Pons (tissue), 1 donor: Measurements from ENCODE around the gene PPP2R2D.
A peak's percentile ranks its signal among the peaks of the same experiment; 100 is the strongest.

Experiments used
- DNase-seq: peaks from one replicate; pipeline ENCODE4 v3.0.0-alpha.2; 2016; ENCODE audit warnings: low spot score

Gene PPP2R2D

DNA sequence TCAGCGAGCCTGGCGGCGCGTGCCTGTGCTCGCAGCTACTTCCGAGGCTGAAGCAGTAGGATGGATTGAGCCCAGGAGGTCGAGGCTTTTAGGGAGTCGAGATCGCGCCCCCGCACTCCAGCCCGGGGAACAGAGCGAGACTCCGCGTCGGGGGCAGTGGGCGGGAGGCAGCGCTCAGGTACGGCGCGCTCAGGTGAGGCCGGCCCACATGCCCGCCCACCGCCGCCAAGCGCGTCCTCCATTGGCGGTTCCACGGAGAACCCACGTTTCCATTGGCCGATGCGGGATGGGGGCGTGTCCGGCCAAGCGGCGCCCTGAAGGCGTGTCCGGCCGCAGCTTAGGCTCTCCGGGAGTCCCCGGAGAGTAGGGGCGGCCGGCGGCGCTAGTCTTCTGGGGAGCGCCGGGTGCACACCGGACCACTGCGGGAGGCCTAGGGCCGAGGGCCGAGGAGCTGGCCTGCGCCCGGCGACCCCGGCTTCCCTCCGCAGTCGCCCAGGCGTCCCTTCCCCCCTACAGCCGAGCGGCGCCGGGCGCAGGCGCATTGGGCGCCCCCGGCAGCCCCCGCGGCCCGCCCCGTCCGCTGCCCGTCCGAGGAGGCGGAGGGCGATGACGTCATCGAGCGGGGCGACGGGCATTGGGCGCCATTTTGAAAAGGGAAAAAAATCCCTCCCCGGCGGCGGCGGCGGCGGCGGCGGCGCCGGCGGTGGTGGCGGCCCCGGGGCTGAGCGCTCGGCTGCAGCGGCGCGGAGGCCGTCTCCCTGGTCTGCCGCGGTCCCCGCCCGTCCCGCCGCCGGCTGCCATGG is at the start of gene PPP2R2D:
Gene PPP2R2D (plus strand): TSS at position 659 of the 803 bp plus-strand sequence. CDS start 141 bp downstream, at position 800.
- DNase-seq: peak; percentile 91

DNA sequence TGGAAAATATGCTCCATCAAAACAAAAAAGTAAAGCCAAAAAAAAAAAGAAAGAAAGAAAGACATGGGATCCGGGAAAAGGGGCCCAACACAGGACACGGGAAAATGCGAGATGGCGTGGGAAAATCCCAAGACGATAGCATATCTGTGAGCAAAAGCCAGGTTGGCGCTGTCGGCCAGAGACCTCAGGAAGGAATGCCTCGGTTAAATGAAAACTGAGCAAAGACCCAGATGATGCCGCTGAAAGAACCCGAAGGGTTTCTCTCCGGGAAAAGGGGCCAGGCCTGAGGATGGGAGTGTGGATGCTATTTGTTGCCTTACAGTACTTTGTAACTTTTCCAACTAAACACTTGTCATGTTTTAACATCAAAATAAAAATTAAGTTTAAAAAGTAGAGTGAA is 49.5 kb upstream of the PPP2R2D start:
- DNase-seq: no peak

DNA sequence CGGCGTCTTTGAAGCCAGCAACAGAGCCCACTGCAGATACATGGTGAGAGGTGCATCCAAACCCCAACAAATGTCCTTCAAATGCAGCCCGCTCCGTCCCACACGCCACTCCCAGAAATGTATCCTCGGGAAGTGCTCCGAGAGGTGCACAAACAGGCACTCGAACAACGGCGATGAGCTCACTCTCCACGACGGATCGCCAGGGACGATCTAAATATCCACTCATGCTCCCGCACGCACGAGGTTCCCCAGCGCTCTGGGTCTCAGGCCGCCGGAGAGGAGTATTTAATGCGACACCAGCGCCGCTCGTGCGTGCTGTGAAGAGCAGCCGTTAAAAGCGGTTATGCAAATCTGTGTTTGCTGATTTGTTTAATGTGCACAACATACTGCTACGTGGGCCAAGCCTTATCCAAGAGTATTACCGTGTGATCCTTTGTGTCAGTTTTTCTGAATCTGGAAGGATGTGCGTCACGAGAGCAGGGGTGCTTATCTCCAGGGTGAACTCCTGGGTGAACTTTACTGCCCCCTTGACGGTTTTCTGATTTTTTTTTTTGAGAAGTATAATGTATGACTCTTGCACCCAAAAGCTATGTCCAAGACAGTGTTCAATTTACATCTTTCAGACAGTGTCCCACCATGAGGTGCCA is 48.5 kb upstream of the PPP2R2D start:
- DNase-seq: no peak

DNA sequence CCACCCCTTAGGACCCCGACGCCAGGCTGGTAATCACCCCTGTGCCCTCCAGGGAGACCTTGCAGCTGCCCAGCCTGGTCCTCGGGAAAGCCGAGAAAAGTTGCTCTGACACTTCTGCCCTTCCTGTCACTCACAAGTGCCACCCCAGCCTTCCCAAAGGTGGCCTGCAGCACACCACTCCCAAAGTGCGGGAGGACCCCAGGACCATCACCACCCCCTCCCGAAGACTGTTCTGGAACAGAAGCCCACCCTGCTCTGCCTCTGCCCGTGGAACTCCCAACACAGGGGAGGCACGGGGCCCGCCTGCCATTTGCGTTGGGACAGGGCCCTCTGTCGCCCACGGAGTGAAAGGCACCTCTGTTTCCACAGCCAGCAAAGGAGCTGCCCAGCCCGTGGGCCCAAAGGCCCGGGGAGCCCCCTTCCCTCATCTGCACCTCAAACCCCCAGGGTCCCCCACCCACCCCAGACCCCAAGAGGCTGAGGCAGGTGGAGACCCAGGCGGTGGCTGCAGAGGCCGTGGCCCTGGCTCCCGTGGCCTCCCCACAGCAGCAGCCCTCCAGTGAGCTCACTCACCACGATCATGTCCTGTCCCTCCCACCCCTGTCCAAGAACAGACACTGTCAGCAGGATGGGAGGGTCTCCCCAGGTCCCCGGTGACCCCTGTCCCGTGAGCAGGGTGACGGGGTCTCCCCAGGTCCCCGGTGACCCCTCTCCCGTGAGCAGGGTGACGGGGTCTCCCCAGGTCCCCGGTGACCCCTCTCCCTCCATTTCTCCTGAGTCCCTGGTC is 47.8 kb upstream of the PPP2R2D start:
- no peak for DNase-seq

DNA sequence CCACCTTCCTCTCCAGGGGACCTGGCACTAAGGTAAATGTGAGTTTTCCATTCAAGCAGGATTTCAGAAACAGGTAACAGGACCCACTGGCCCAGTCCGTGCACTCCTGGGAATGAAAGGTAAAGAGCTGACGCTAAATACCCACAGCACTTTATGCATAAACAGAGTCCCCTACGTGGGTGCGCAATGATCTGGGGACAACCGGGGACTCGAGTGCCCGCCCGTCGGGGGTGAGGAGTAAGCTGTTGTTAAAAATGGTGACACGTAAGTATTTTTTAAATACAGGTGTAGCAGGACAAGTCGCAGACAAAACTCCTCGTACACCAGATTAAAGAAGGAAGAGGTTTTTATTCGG is 47.2 kb upstream of the PPP2R2D start:
- DNase-seq: no peak

DNA sequence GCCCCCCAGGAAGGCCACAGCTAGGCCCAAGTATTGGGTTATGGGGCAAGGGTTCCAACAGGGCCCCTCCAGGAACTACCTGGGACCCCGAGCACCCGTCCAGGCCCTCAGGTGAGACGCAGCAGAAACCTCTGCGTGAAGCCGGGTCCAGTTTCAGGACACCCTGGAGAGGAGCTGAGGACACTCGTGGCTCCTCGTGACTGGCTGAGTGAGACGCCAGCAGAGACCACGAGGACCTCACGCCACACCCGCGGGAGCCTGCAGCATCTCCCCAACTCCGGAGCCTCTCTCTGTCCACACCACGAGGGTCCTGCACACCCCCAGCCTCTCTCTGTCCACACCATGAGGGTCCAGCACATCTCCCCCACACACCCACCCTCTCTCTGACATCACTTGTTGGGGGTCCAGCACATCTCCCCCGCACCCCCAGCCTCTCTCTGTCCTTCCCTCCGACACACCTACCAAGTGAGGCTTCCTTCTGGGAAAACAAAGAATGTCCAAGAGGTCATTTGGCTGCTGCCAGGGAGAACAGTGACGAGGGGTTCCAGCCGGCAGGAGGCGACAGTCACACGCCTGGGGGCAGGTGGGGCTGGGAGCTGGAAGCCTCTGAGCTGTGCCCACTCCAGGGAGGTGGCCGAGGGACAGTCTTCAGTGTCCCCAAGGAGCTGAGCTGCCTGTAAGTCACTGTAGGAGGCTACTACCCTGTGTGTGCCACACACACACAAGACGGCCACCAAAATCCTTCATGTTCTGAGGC is 46.1 kb upstream of the PPP2R2D start:
- DNase-seq: no peak

DNA sequence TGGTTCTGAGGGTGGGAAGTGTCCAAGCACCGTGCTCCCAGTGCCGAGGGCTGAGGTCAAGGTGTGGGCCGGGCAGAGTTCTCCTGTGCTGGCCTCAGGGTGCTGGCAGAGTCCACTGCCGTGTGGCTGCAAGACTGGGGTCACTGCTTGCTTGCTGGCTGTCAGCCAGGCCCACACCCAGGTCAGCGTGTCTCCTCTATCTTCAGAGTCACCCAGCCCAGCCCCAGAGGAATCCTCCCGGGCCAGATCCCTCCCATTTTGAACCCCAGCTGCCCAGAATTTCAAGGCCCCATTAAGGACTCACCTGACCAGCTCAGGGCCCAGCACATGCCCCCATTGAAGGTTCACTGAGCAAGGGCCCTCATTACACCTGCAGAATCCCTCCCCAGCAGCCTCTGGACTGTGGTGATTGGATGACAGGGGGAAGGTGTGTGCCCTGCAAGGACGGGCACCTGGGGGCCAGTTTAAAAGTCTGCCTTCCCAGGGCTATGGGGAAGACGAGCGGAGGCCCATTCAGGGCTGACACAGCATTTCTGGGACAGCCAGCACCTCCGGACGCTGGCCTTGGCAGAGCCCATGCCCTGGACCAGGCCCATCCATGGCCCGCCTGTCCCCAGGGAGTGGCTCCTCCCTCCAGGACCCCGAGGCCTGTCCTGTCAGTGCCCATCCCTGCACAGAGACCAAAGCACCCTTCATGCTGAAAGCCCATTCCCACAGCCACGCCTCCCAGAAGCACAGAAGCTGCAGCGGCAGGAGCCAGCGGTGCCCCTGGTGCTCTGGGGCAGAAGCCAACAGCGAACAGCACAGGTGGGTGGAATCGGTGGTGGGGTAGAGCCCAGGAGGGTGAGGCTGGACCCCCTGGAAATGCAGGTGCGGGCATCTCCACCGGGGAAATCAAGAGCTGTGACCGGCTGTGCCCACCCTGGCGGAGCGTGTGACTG is 45.1 kb upstream of the PPP2R2D start:
- DNase-seq: no peak

DNA sequence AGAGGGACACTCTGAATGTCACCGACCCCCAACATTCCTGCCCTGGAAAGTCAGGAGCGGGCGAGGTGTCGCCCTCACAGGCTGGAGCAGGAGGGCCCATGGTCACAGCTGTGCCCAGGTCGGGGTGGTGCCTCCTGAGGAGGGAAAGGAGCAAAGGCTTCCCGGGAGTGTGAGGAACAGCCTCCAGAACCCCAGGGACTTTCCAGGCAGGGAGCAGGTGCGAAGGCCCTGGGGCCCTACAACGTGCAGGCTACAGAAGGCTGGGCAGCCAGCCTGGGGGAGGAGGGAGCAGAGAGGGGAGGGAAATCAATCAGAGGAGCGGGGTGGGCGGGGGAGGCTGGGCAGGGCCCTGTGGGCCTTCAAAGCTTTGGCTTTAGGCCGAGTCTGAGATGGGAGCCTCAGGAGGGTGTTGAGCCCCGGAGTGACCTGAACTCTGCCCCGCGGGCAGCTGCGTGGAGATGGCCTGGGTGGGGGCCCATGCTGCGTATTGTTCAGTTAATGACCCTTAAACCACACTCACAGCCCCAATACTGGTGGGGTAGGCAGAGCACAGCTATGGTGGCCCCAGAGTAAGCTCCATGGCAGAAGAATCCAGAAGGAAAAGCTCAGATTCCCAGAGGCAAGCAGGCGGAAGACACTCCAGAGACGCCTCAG is 44.2 kb upstream of the PPP2R2D start:
- no peak for DNase-seq

DNA sequence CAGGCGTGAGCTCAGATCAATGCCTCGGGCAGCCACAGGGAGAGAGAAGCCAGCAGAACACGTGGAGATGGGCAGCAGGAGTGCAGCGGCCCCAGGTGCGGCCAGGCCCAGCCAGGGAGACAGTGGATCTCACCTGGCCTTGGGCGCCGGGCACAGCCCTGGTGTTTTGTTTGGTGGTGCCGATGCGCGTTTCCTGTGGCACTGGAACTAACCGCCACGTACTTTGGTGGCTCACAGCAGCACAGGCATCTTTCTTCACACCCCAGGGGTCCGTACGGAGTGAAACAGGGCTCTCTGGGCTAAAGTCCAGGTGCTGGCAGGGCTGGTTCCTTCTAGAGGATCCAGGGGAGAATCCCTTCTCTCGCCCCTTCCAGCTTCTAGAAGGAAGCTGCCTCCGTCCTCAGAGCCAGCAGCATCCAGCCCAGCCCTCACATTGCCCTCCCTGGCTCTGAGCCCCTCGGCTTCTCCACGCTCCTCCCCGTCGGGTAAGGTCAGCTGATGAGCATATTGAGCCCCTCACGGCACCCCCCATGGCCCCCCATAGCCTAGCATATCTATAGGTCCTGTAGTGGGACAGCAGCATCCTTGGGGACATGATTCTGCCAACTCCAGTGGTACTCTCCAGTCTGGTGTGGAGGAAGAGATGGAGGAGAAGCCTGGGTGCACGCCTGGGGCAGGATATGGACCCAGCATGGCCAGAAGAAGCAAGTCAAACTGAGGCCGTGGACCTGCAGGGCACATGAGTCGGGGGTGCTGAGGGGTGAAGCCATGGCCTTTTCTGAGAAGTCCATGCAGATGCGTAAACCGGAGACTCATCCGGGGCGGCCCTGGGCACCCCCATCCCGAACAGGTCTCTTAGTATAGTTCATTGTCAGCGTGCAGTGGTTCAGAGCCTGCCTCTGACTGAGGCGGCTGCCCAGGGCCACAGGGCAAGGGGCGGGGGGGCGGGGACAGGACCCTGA is 43.4 kb upstream of the PPP2R2D start:
- no peak for DNase-seq

DNA sequence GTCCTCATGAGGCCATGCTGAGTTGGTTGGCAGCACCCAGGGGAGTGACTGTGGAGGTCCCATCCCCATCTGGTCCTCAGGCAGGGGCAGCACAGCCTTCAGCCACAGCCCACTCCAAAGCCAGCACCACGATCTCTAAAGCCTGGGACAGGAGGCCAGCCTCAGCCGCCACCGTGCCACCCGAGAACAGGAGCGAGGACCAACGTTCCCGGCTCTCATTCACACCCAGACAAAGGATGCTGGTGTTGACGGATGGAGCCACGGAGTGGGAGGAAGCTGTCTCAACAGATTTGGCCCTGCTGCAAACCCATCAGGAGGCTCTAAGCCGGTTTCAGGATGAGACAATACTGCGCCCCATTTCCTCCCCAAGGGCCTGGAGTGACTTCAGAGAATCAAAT is 42.7 kb upstream of the PPP2R2D start:
- no peak for DNase-seq

DNA sequence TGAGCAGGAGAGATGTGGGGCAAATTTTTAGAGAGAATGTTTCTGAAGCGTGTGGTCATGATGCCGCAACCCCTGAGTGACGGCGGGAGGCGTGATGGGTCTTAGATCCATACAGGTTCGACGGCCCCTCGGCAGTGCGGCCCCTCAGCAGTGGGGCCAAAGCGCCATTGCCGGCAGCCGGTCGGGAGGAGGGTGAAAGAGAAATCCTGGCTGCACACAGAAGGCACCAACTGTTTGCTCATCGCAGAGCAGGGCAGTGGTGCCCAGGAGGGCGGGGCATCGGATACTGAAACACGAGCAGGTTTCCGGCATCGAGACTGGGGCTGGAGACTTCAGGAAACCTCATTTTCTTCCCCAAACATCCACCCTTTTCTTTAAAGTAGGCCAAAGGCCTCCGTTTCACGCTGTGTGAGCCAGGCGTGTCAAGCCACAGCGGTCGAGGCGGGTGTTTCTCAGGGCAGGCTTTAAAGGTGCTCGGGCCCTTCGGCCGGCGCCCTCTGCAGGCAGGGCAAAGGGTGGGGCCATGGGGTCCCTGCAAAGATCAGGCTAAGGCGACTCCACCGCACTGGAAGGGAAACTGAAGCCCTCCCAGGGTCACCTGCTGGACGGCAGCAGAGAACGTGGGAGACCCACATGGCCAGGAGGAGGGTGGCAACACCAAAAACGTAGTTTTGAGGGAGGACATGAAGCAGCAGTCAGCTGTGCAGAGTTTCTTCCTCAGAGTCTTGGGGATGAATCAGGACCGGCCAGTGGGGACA is 42.0 kb upstream of the PPP2R2D start:
- no peak for DNase-seq

DNA sequence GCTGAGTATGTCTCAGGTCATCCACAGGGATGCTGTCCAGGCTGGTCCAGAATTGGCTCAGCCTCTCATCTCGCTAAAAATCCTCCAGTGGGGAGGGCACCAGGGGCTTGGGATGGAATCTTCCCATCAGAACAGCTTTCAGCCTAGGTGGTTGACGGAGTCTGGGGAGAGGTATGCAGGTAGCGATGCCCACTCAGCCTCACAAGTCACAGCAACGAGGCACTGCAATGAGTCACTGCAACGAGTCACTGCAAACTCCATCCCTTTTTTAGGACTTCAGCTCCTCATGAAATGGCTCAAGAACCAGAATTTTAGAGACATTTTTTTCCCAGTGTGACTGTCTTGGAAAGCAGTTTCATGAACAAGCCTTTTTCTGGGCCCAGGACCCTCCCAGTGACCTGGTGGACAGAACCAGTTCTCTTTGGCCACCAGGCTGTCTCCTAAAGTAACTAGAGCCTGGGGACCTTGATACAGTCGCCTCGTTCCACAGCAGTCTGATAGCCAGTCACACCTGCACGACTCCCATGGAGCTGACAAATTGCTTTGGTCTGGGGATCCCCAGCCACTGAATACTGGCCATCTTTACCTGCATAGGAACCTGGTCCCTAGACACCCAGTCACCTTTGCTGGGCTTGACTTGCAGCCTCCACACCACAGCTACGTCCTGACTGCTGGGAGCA is 41.3 kb upstream of the PPP2R2D start:
- no peak for DNase-seq

DNA sequence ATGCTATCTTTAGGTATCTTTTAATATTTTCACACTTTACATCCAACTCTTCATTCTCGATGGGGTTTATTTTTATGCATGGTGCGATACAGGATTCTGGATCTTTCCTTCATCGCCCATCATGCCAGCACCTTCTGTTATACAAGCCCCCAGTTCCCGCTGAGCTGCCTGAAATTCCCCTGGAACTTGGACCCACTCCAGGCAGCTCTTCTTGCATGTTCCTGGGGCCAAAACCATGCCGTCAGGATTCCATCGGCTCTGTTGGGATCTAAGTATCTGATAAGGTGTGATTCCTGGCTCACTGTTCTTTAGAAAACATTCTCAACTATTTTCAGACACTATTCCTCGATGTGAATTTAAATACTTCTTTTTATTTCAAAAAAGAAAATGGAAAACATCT is 40.5 kb upstream of the PPP2R2D start:
- no peak for DNase-seq

DNA sequence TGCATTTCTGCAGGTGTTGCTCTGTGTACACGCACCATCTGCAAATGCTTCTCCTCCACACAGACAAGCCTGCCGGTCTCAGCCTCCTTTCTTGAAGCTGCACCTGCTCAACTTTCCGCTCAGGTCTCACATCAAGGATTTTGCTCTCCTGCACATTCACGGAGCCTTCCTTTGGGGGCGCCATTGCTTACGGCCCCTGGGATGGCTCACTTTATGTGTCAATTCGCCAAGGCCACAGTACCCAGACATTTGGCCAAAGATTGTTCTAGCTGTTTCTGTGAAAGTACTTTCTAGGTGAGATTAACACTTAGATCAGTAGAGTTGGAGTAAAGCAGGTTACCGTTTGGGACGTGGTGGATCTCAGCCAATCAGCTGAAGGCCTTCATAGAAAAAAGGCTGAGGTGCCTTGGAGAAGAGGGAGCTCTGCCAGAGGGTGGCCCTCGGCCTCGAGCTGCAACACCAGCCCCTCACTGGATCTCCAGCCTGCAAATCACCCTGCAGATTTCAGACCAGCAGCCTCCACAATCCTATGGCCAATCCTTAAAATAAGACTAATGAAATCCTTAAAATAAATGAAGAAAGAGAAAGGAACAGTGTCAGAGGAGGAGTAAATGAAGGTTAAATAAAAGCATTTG is 39.9 kb upstream of the PPP2R2D start:
- no peak for DNase-seq

DNA sequence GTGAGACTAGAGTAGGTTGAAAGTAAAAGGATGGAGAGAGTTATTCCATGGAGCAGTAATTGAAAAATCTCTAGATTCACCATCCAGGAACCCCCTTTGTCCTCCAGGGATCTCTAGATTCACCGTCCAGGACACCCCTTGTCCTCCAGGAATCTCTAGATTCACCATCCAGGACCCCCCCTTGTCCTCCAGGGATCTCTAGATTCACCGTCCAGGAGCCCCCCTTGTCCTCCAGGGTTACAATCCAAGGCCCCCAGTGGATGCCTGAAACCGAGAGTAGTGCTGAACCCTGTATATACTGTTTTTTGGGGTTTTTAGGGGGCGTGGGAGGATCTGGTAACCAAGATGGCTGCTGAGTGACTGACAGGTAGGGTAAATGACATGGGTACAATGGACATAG is 38.3 kb upstream of the PPP2R2D start:
- DNase-seq: no peak

DNA sequence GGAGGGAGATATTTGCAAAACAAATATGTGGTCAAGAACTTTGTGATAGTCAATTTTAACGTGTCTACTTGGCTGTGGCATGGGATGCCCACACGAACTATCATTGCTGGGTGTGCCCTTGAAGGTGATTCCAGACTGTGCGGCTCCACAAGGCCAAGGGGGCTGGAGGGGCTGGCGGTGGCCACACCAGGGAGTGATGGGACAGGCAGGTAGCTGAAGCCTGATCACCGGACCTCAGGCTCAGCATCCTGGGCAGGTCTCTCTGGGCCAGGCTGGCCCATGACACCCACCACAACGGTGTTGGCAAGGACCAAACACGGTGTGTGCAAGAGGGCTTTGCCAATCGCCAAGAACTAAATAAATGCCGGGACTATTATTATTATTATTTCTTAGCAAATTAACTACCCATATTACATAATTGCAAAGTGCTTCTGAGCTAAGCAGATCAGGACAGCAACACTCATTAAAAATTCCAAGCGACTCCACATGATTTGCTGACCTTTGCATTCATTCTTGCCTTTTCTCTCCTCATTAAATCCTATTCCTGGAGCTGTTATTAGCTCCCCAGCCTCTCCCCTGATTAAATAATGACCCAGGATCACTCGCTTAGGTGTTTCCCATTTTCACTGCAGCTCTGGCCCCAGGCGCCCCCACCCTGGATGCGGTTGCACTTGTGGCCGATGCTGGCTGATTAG is 35.4 kb upstream of the PPP2R2D start:
- DNase-seq: no peak

DNA sequence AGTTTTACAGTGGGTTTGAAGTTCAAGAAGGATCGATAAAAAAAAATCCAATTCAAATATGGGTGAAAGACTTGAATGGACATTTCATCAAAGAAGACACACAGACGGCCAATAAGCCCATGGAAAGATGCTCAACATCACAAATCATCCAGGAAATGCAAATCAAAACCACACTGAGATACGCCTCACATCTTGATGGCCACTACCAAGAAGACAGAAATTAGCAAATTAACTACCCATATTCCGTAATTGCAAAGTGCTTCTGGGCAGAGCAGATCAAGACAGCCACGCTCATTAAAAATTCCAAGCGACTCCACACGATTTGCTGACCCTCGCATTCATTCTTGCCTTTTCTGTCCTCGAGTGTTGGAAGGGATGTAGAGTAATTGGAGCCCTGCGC is 34.1 kb upstream of the PPP2R2D start:
- DNase-seq: no peak
